ENCODE results near the gene SIKE1.
"Not testable (repeated sequence)": the region's sequence is repeated elsewhere in the genome, so short reads cannot be mapped to it uniquely, and the experiment has no call there.

SIKE1 gene

DNA sequence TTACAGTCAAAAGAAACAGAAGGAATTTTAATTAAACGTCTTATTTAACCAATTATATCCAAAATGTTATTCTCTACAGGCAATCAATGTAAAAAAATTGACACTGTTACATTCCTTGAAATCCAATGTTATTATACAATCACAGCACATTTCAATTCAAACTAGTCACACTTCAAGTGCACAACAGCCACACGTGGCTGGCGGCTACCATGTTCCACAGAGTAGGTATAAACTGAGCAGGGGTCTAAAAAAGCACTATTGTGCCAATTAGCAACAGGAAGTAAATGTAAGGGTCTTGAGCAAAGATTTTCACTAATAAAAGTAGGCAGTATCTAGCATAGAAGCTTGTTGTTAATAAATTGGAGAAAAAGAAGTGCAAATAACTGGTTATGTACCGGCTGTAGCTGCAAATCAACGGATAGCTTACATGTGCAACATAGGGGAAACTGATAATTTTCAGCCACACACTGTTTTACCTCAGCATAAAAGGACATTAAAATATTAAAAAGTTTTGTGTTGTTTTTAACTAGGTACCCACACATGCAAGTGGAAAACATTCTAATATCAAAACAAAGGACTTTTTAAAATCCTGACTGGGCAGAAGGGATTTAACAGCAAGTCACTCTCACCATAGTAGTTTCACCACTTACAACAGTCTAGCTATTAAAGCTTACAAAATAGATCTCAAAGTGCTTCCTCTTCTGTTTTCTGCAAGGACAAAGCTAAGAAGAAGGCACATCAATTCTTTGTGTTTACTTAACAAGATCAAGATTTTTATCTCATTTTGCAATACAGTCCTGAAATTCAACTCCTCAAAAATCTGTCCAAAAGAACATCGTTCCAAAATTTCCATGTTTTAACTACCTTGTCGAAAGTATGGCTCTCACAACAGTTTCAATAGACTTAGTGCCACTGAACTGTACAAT lies 25.2 kb downstream of the SIKE1 start:
- no peak for DNase-seq (ENCODE audit: low read depth)

DNA sequence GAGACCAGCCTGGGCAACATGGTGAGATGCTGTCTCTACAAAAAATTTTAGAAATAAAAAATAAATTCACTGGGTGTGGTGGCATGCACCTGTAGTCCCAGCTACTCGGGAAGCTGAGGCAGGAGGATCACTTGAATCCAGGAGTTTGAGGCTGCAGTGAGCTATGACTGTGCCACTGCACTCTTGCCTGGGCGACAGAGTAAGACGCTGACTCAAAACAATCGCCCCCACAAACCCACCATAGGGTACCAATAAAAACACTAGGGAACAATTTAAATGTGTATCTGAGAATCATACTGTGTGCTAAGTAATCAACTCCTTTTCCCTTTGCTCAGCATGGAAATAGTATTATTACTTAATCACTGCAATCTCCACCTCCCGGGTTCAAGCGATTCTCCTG lies 26.8 kb downstream of the SIKE1 start:
- not testable (repeated sequence) for DNase-seq (ENCODE audit: low read depth)

DNA sequence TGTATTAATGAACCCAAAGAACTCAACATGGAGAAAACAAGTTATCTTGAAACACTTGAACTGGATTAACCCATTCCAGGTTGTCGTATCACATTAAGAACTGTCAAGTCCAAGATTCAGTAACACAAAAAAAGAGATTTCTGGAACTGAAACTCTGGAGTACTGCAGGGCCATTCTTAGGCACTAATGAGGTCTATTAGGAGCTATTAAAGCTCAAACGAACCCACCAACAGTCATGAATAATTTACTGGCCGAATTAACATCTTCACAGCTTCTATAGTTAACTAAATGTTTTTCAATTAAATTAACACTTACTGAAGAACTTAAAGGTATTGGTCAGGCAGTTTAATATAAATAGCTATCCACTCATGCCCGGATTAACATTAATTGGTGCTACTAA lies 27.3 kb downstream of the SIKE1 start:
- DNase-seq (ENCODE audit: low read depth): no peak

GRCh38 chr1:114750780-114751179 lies 29.7 kb downstream of the SIKE1 start:
- DNase-seq (ENCODE audit: low read depth): no peak

DNA sequence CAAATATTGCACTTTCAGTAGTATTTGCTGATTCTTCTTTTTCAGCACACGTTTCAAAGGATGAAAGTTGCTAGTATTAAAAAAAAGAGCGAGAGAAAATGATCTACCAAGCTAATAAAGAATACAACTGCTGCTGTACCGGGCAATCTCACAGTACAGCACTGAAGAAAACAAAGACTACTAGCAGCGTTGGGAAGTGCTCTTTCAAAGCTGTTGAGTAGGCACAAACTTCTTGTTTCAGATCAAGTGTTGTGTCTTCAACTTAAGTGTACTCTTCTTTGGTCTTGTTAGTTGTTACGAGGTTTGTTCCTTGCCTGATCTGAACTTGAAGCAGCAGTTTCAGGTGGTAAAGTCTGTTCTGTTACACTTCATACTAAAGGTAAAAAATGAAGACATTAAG lies 30.6 kb downstream of the SIKE1 start:
- DNase-seq (ENCODE audit: low read depth): no peak

GRCh38 chr1:114746450-114747121 lies 33.9 kb downstream of the SIKE1 start:
- no peak for DNase-seq (ENCODE audit: low read depth)

GRCh38 chr1:114745291-114745690 lies 35.2 kb downstream of the SIKE1 start:
- DNase-seq (ENCODE audit: low read depth): no peak

GRCh38 chr1:114741963-114742746 lies 38.3 kb downstream of the SIKE1 start:
- no peak for DNase-seq (ENCODE audit: low read depth)

DNA sequence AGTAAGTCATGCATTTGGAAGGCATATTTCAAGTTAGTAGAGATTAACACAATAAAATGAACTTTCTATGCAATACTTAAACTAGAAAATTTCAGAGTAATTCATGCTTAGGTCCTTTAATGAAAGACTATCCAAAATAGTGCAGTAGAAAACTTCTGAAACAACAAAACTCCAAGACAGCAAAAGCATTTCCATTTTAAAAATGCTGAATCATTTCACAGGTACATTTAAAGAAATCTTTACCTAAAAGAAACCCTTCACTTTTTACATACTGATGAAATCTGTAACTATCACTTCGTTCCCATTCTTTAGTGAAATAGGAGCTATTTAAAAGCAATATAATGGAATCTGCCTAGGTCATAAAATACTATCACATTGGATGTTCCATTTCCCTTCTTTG lies 40.2 kb downstream of the SIKE1 start:
- no peak for DNase-seq (ENCODE audit: low read depth)

DNA sequence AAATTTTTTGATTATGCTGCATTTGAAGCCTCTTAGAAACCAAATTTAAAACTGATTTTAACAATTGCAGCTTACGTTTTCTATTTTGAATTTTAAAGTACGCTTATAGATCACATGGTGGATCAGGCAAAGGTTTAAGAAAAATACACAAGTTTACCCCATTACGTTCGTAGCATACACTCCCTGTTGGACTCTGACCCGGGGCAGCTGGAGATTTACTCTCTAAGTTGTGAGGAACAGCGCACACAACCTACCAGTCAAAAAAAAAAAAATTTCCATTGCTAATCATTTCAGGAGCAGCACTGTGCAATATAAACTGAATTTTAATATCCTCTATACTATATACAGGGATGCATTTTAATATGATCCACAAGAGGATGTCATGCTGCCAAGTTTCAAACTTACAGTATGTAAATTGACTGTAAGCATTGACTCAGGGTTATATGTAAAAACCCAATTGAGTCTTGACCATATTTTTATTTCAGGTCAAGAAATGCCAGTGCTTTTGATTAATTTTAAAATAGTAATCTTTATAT lies 43.1 kb downstream of the SIKE1 start:
- DNase-seq (ENCODE audit: low read depth): no peak

DNA sequence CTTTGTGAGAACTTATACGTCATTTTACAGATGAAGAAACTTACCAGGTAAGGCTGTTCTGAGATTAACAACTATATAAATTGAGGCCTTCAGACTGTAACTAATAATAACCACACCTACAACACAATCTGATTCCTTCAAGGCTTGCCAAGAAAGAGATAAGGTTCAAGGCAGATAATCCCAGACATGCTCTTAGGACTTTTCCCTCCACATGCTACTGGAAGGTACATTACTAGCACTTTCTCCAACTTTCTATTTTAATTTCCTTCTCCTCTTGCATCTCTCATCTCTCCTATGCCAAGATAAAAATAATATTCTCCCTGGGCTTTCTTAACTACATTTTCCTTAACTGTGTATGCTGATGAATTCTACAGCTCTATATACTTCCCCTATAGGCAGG lies 45.0 kb downstream of the SIKE1 start:
- no peak for DNase-seq (ENCODE audit: low read depth)

DNA sequence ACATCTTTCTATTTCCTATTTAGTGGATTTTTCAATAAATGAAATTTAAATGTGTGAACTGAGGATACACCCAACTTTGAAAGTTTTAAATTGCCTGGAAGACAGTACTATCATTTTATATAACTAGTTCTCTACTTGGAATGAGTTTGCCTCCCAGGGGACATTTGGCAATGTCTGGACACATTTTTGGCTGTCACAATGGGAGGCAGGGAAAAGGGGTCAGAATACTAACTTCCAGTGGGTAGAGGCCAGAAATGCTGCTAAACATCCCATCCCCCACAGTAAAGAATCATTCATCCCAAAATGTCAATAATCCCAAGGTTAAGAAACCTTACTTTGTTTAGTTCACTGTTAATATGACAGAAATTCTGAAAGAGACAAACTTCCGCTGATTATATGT lies 50.7 kb downstream of the SIKE1 start:
- DNase-seq (ENCODE audit: low read depth): no peak

DNA sequence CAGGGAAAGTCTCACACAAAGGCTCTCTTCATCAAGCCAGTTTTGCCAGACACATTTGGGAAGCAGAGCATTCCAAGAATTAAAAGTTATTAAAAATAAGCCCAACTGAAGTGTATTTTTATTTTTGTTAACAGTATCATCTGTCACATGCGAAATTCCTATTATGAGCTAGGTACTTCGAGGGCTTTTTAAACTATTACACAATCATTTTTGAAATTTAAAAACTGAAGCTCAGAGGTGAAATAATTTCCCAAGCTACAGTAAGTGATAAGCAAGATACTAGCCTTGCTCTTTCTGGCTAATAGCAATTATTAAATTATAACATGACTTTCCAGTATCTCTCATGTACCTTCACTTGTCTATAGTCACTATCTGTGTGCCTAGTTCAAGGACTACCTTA lies 51.9 kb downstream of the SIKE1 start:
- no peak for DNase-seq (ENCODE audit: low read depth)

GRCh38 chr1:114725230-114725629 lies 55.3 kb downstream of the SIKE1 start:
- DNase-seq (ENCODE audit: low read depth): no peak

DNA sequence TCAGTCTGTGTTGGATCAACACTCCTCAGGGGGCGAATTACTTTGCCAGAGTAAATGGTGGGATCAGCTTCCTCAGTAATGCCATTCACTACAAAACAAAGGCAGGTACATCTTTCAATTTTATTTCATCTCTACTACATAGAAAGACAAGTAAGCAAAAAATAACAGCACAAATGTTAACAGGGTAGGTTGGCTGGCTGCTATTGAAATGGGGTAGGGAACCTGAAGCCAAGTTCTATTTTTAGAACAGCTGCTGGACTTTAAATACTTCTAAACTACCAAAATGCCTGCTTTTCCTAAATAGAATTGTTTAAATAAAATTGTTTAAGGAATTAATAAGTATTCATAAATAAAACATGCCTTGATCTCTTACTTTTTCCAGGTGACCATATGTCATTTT lies 56.6 kb downstream of the SIKE1 start:
- DNase-seq (ENCODE audit: low read depth): no peak

- DNase-seq (ENCODE audit: low read depth): no peak
Measured at GRCh38 chr1:114723457-114723856, 57.0 kb downstream of the SIKE1 start.

DNA sequence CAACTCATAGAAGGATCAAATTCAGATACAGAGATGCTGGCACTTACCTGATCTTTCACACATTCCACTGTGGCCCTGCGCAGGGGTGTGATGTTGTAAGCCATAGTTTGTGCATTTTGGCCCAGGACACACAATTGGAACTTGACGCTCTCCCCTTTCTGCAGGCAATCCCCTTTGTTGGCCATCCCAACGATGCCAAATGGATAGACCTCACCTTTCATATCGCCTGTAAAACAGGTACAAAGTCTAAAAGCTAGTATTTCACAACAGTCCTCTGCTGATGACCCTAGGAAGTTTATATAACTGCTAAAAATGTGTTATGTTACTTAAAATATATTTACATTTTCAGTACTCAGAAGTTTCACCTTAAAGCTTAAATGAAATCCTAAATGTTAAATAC lies 60.0 kb downstream of the SIKE1 start:
- no peak for DNase-seq (ENCODE audit: low read depth)
